ENCODE results near the gene NBAS.
A peak's percentile ranks its signal among the peaks of the same experiment; 100 is the strongest.

NBAS gene

GRCh38 chr2:15594291-15595256, 33.4 kb upstream of the NBAS start:
- Histone ChIP-seq H3K4me1 (ENCODE audit: low read length) (peaks cover 11% of the 10 kb centered on the region; the same call in 1 of the 2 replicates), H2AFZ (ENCODE audit: low read depth, low read length) (no peak overlapping the region), H4K20me1 (ENCODE audit: insufficient read depth, low read length) (0 out of 2 replicates have a peak, but pooled peaks cover 6% of the 10 kb centered on the region), H3K79me2 (ENCODE audit: low read length) (peaks cover 52% of the 10 kb centered on the region), H3K36me3 (replicated peaks; ENCODE audit: low read depth, low read length) (peaks cover 35% of the 10 kb centered on the region), H3K4me3 (ENCODE audit: low read length) (no peak overlapping the region), H3K9me3 (ENCODE audit: insufficient read depth, low read length) (no peaks in the 10 kb centered on the region), H3K9ac (ENCODE audit: low read length) (no peak overlapping the region), H3K27me3 (ENCODE audit: low read depth, low read length) (no peaks in the 10 kb centered on the region), H3K27ac (ENCODE audit: low read length) (no peak overlapping the region), H3K4me2 (ENCODE audit: low read length) (no peak overlapping the region)
- TF ChIP-seq EZH2phosphoT487 (IDR thresholded peaks at IDR 0.05; ENCODE audit: low read depth) = no peak
- no peak for TF ChIP-seq CTCF (IDR thresholded peaks at IDR 0.05; ENCODE audit: low read depth, low read length)

GRCh38 chr2:15593327-15593705, 32.2 kb upstream of the NBAS start:
- peaks cover 28% of the 10 kb centered on the region for H3K36me3 ChIP-seq (replicated peaks; ENCODE audit: low read depth, low read length)
- H4K20me1 ChIP-seq (ENCODE audit: insufficient read depth, low read length) = 0 out of 2 replicates have a peak, but pooled peaks cover 6% of the 10 kb centered on the region
- no peaks in the 10 kb centered on the region for H3K9me3 ChIP-seq (ENCODE audit: insufficient read depth, low read length)
- no peak overlapping the region for H3K9ac ChIP-seq (ENCODE audit: low read length)
- H3K79me2 ChIP-seq (ENCODE audit: low read length) = peaks cover 52% of the 10 kb centered on the region
- peaks cover 11% of the 10 kb centered on the region; the same call in 1 of the 2 replicates for H3K4me1 ChIP-seq (ENCODE audit: low read length)
- no peak overlapping the region for H2AFZ ChIP-seq (ENCODE audit: low read depth, low read length)
- H3K4me3 ChIP-seq (ENCODE audit: low read length) = peak overlapping the region; percentile 96; the same call in 1 of the 2 replicates
- H3K27ac ChIP-seq (ENCODE audit: low read length) = no peak overlapping the region
- TF ChIP-seq CTCF (IDR thresholded peaks at IDR 0.05; ENCODE audit: low read depth, low read length) (no peak), EZH2phosphoT487 (IDR thresholded peaks at IDR 0.05; ENCODE audit: low read depth) (no peak)
- peak overlapping the region; percentile 92 for H3K4me2 ChIP-seq (ENCODE audit: low read length)
- H3K27me3 ChIP-seq (ENCODE audit: low read depth, low read length) = no peaks in the 10 kb centered on the region

- H3K9ac ChIP-seq (ENCODE audit: low read length) = peak within 1 kb of the TSS; percentile 88
- peak within 1 kb of the TSS; percentile 50 for H3K27ac ChIP-seq (ENCODE audit: low read length)
- peak within 1 kb of the TSS; percentile 96 for H3K4me3 ChIP-seq (ENCODE audit: low read length)
- H2AFZ ChIP-seq (ENCODE audit: low read depth, low read length) = peak within 1 kb of the TSS; percentile 96
- TF ChIP-seq EZH2phosphoT487 (IDR thresholded peaks at IDR 0.05; ENCODE audit: low read depth) = no peak
- no peak for TF ChIP-seq CTCF (IDR thresholded peaks at IDR 0.05; ENCODE audit: low read depth, low read length)
- 0 out of 2 replicates have a peak, but pooled peaks cover 6% of the 10 kb centered on the region for H4K20me1 ChIP-seq (ENCODE audit: insufficient read depth, low read length)
- no peaks in the 10 kb centered on the region for H3K27me3 ChIP-seq (ENCODE audit: low read depth, low read length)
- H3K9me3 ChIP-seq (ENCODE audit: insufficient read depth, low read length) = no peaks in the 10 kb centered on the region
- H3K4me1 ChIP-seq (ENCODE audit: low read length) = peaks cover 11% of the 10 kb centered on the region; the same call in 1 of the 2 replicates
- peaks cover 52% of the 10 kb centered on the region for H3K79me2 ChIP-seq (ENCODE audit: low read length)
- H3K4me2 ChIP-seq (ENCODE audit: low read length) = peak within 1 kb of the TSS; percentile 99
- H3K36me3 ChIP-seq (replicated peaks; ENCODE audit: low read depth, low read length) = peaks cover 22% of the 10 kb centered on the region
These were observed 30.7 kb upstream of the NBAS start, which contains the start of gene DDX1 for GRCh38 chr2:15591692-15592463. Gene DDX1 (plus strand): TSS chr2:15591868. CDS start chr2:15591934, 66 bp downstream.
